ENCODE measurements around the gene UTS2B. TPM values are rescaled to one million over a fixed set of nuclear protein-coding genes. Genes with fewer than 3 reads are reported as not detected.

Gene UTS2B
- total and polyA plus RNA-seq, 2 experiments from 2014 or later: 0.21 TPM; not detected in 1

GRCh38 chr3:191352014-191352413 is 21.7 kb upstream of the UTS2B start:
- Histone ChIP-seq H3F3A (replicated peaks; ENCODE audit: low read depth) (no peaks in the 10 kb centered on the region), H4K20me1 (replicated peaks; ENCODE audit: insufficient read depth) (no peaks in the 10 kb centered on the region), H3K79me2 (replicated peaks; ENCODE audit: insufficient read depth) (peaks cover 4% of the 10 kb centered on the region; the same call in 1 of the 2 replicates), H3K4me2 (no peak overlapping the region), H3K4me1 (ENCODE audit: insufficient read depth) (peaks cover 44% of the 10 kb centered on the region), H2AFZ (no peak overlapping the region), H3K9me2 (ENCODE audit: insufficient read depth) (no peaks in the 10 kb centered on the region), H3K27ac (ENCODE audit: low read depth) (no peak overlapping the region), H3K4me3 (no peak overlapping the region), H3K36me3 (ENCODE audit: insufficient read depth) (no peaks in the 10 kb centered on the region), H3K27me3 (ENCODE audit: insufficient read depth) (no peaks in the 10 kb centered on the region)
- TF ChIP-seq NANOG (IDR thresholded peaks at IDR 0.05; ENCODE audit: borderline replicate concordance): no peak
- TF ChIP-seq EZH2 (IDR thresholded peaks at IDR 0.05; ENCODE audit: low read depth, unreplicated experiment): no peak
- TF ChIP-seq ZNF462 (CRISPR knock-in tag; IDR thresholded peaks at IDR 0.05): no peak
- no peak for TF ChIP-seq REST (IDR thresholded peaks at IDR 0.05; ENCODE audit: unreplicated experiment)
- no peak for TF ChIP-seq CREB1 (CRISPR knock-in tag; IDR thresholded peaks at IDR 0.05; ENCODE audit: low read depth)
- TF ChIP-seq CTCF (conservative IDR thresholded peaks at IDR 0.05; ENCODE audit: low read depth in 2 of 2): no peak
- TF ChIP-seq ZNF331 (CRISPR knock-in tag; IDR thresholded peaks at IDR 0.05; ENCODE audit: low read depth): no peak
- no peak for TF ChIP-seq ETS1 (IDR thresholded peaks at IDR 0.05)
- no peak for TF ChIP-seq ZNF114 (CRISPR knock-in tag; IDR thresholded peaks at IDR 0.05)
- TF ChIP-seq STAT1 (IDR thresholded peaks at IDR 0.05; ENCODE audit: unreplicated experiment): no peak
- no peak for TF ChIP-seq POLR2AphosphoS5 (IDR thresholded peaks at IDR 0.05; ENCODE audit: low read depth)
- TF ChIP-seq JUNB (IDR thresholded peaks at IDR 0.05; ENCODE audit: unreplicated experiment): no peak
- no peak for TF ChIP-seq EZH2phosphoT487 (IDR thresholded peaks at IDR 0.05; ENCODE audit: unreplicated experiment)
- ATAC-seq (no peak), DNase-seq (ENCODE audit: low spot score) (no peak)
- H3K4me3 Mint-ChIP-seq: no peak overlapping the region
- peaks cover 52% of the 10 kb centered on the region for H3K4me1 Mint-ChIP-seq
- no peaks in the 10 kb centered on the region for H3K36me3 Mint-ChIP-seq (ENCODE audit: low read depth)
- no peaks in the 10 kb centered on the region for H3K9me3 Mint-ChIP-seq
- no peaks in the 10 kb centered on the region for H3K27me3 Mint-ChIP-seq (ENCODE audit: insufficient read depth, low read depth, poor library complexity)
- no peak overlapping the region for H3K27ac Mint-ChIP-seq

Measured in GM23338 (cell line).